PFSK-1 (cell line): Measurements from ENCODE around the gene TOM1L2.

Source experiments
- FOXP2 ChIP-seq: optimal IDR thresholded peaks from 2 replicates; pipeline ENCODE3; 2011; ENCODE audit warnings: borderline replicate concordance, control low read depth, inconsistent platforms; ENCODE audit not compliant: insufficient read depth; ENCODE audit errors: extremely low read length, extremely low read depth
- POLR2AphosphoS5 ChIP-seq: IDR thresholded peaks from 2 replicates; pipeline ENCODE4 v1.6.1; 2012; ENCODE audit warnings: low read depth, mild to moderate bottlenecking, control low read depth, low read length, moderate library complexity
- SIN3A ChIP-seq: IDR thresholded peaks from 2 replicates; pipeline ENCODE4 v1.6.1; 2012; ENCODE audit warnings: mild to moderate bottlenecking, low read length, moderate library complexity, borderline replicate concordance; ENCODE audit not compliant: insufficient read depth
- TAF1 ChIP-seq: IDR thresholded peaks from 2 replicates; pipeline ENCODE4 v1.6.1; 2012; ENCODE audit warnings: low read length, control low read depth, borderline replicate concordance; ENCODE audit not compliant: insufficient read depth
- TF ChIP-seq, protein P1 (sequence below), 2 experiments: IDR thresholded peaks; 2 replicates each; pipeline versions ENCODE4 v1.6.1 to v1.8.0; 2011 to 2012; ENCODE audit warnings: low read depth in 2 of 2, low read length in 2 of 2, control low read depth in 1 of 2, inconsistent platforms in 1 of 2, mild to moderate bottlenecking in 1 of 2, moderate library complexity in 1 of 2; ENCODE audit not compliant: insufficient read depth in 1 of 2

TOM1L2 gene

DNA sequence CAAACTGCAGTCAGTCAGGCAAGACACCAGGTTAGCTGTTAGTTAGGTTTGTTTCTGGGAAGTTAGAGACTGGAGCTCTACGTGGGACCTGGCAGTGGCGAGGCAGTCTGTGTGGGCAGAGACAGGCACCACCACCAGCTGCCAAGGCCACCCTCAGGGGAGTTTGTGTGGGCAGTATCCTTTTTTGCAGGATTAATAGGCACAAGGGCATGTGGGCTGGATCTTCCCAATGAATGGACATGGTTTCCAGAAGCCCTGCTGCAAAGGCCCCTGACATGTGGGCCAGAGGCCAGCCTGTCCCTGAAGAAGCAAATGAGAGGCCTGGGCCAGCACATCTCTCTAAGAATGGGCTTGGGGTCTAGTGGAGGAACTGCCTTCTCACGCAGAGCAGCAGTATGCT lies 116.2 kb downstream of the TOM1L2 start:
- TF ChIP-seq, protein P1, sequence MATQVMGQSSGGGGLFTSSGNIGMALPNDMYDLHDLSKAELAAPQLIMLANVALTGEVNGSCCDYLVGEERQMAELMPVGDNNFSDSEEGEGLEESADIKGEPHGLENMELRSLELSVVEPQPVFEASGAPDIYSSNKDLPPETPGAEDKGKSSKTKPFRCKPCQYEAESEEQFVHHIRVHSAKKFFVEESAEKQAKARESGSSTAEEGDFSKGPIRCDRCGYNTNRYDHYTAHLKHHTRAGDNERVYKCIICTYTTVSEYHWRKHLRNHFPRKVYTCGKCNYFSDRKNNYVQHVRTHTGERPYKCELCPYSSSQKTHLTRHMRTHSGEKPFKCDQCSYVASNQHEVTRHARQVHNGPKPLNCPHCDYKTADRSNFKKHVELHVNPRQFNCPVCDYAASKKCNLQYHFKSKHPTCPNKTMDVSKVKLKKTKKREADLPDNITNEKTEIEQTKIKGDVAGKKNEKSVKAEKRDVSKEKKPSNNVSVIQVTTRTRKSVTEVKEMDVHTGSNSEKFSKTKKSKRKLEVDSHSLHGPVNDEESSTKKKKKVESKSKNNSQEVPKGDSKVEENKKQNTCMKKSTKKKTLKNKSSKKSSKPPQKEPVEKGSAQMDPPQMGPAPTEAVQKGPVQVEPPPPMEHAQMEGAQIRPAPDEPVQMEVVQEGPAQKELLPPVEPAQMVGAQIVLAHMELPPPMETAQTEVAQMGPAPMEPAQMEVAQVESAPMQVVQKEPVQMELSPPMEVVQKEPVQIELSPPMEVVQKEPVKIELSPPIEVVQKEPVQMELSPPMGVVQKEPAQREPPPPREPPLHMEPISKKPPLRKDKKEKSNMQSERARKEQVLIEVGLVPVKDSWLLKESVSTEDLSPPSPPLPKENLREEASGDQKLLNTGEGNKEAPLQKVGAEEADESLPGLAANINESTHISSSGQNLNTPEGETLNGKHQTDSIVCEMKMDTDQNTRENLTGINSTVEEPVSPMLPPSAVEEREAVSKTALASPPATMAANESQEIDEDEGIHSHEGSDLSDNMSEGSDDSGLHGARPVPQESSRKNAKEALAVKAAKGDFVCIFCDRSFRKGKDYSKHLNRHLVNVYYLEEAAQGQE (IDR thresholded peaks at IDR 0.05; ENCODE audit: insufficient read depth in 1 of 2, low read depth in 2 of 2, low read length in 2 of 2) = no peak
- TF ChIP-seq FOXP2 = no peak
- TF ChIP-seq SIN3A = no peak
- TF ChIP-seq TAF1 = no peak
- no peak for TF ChIP-seq POLR2AphosphoS5

DNA sequence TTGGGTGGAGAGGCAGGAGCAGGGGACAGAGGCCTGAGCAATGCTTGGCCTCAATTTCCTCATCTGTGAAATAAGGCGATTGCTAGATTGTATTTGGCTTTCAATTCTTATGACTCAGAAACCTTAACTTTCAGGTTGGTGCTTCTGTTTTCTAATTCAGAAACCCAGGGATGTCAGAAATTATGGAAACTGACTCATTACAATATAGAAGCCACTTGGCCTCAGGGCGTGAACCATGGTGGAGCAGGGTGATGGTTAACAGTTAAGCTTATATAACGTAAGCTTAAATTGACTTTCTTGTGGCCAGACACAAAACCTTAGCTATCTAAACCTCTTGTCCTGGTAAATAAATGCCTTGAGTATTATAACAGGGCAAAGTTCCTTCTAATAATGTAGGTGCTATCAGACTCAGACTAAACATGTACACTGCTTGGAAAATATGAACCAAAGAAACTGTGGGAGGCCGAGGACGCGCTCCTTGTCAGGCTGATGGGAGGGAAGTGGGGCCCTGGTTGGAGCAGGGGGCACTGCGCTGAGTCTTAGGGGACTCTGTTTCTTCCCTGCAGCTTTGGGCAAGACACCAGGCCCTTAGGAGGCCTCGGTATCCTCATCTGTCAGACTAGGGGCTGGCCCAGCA lies 118.3 kb downstream of the TOM1L2 start:
- TF ChIP-seq FOXP2 (no peak), POLR2AphosphoS5 (no peak), SIN3A (no peak), TAF1 (no peak)
- TF ChIP-seq, protein P1 (IDR thresholded peaks at IDR 0.05; ENCODE audit: insufficient read depth in 1 of 2, low read depth in 2 of 2, low read length in 2 of 2) = no peak

DNA sequence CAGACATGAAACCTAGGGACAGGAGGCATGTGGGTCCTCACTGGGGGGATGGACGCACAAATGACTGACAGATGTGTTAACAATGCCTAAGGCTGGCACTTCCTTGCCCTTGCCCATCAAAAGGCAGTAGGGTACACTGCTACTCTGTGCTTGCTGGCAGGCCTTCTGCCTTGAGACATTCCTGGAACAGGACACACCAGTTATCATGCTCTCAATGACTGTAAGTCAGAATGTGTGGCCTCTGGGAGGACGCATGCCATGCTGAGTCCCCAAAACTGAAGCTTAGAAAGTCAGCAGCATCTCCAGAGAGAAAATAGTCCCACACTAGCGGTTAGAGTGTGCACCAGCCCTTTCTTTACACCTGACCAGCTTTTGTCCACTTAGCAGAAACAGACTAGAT lies 119.3 kb downstream of the TOM1L2 start:
- no peak for TF ChIP-seq POLR2AphosphoS5
- TF ChIP-seq, protein P1 (IDR thresholded peaks at IDR 0.05; ENCODE audit: insufficient read depth in 1 of 2, low read depth in 2 of 2, low read length in 2 of 2) = no peak
- TF ChIP-seq SIN3A = no peak
- TF ChIP-seq TAF1 = no peak
- TF ChIP-seq FOXP2 = no peak

DNA sequence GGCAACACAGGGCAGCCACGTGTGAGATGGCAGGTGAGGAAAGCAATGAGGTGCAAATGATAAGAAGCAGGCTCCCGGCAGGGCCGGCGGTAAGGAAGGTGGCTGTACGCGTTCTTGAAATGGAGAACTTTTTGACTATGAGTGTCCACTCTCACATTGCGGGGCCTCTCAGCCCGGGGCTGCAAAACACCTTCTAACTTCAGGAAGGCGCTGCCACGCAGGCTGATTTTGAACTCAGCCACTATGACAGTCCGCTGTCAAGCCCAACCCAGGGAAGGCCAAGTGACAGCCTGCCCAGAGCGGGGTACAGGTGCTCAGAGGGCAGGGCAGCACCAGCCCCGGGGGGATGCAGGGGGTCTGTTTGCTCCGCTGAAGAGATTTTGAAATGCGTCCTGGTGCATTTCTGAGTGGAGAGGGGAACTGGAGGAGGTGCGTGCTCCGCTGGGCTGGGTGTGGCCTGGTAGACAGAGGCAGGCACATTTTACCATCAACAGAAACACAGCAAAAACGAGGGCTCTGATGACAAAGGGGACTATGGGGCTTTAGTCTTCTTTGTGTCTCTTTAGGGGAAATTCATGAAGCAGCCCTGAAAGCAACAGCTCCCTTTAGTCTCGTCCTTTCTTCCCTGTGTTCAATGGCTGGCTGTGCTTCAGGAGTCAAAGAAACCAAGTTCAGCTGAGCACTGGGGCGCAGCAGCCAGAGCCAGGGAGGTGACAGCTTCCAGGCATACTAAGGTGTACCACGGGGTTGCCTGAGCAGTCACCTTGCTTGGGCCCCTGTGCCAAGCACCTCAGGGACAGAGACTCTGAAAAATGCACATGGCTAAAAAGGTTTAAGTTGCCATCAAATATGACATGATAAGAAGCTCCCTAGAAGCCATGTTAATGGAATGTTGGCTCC lies 120.8 kb downstream of the TOM1L2 start:
- TF ChIP-seq SIN3A (no peak), POLR2AphosphoS5 (no peak)

DNA sequence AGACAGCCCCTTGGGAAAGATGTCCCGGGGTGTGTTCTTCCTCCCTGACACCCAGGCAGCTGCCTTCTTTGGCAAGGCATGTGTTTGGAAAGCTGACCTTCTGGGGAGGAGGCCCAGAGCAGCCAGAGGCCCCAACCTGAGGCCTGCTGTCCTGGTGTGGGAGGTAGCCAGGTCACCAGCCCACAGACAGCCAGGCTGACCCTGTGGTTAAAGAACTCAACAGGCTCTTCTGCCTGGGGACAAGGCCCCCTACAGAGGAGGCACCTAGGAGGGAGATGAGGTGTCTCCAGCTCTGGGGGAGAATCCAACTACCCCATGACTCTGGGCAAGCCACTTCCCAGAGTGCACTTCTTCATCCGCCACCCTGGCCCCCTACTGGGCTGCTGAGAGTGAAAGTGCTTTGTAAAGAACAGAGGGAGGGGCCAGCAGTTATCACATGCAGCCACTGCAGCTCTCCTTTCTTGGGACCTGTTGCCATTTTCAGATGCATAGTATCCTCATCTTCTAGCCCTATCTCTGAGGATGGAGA lies 122.3 kb downstream of the TOM1L2 start:
- no peak for TF ChIP-seq SIN3A
- no peak for TF ChIP-seq POLR2AphosphoS5
- TF ChIP-seq, protein P1 (IDR thresholded peaks at IDR 0.05; ENCODE audit: insufficient read depth in 1 of 2, low read depth in 2 of 2, low read length in 2 of 2) = no peak
- TF ChIP-seq TAF1 = no peak
- TF ChIP-seq FOXP2 = no peak
